ENCODE measurements around the gene PPP1R26.
"Not testable (repeated sequence)": the region's sequence is repeated elsewhere in the genome, so short reads cannot be mapped to it uniquely, and the experiment has no call there.

Gene PPP1R26, protein sequence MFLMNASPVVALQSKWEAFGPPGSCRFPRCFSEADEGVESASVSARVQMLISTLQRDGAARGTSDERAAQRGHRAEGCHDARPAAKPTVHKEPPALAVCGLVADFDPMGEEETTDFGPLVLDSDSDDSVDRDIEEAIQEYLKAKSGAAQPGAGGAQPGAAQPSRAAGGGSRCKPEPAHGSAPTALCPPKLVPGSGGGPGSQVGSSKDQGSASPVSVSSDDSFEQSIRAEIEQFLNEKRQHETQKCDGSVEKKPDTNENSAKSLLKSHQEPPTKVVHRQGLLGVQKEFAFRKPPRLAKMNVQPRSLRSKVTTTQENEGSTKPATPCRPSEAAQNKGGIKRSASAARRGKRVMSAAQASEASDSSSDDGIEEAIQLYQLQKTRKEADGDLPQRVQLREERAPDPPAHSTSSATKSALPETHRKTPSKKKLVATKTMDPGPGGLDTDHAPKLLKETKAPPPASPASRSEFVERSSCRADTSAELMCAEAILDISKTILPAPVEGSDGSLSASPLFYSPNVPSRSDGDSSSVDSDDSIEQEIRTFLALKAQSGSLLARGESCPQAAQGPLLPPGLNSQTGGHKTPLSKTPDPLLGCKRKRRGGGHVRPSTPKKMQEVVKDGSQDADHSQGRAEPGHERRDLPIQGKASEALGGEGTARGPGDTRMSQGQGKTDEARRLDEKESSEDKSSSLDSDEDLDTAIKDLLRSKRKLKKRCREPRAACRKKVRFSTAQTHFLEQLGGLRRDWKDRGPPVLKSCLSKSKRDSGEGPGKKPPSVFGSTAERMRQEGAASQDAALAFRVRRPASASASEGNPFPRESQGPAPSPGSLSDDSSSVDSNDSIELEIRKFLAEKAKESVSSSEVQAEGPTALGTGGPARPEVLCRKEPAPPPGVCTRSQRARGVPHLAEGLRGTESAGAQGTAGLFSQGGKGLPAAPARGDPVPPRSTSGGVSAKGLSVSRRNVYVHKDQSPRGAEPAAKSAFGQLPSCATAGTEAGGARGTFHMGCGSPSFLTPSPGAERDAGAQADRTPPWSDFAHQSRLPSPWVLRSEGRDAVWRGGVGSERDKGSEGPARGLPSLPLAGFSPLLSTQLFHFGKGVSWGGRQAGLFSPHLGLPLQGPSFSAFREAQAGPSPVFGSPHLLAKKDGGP (N-terminal part only)

DNA sequence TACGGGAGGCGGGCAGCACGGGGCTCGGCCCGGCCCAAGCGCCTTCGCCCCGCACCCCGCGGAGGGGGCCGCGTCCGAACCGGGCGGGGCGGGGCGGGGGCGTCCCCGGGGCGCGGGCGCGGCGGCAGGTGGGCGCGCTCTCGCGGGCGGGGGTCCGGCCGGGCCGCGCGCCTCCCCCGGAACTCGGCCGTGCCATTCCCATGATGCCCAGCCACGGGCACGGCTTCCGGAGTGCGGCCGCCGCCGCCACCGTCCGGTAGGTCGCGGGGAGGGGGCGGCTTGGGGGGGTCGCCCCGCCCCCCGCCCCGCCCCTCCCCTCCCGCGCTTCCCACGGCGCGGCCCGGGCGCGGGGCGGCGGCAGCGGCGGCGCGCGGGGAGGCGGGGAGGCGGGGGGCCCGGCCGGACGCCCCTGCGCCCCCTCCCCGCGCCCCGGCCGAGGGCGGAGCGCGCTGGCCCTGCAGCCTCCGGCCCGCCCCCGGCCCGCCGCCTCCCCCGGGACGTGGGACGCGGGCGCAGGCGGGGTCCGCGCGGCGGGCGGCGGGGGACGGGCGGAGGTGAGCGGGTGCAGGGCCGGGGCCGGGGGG lies at the start of gene PPP1R26:
Gene PPP1R26 (plus strand): TSS at position 314 of the 584 bp plus-strand sequence. CDS start 4,729 bp downstream, outside the sequence.
- DNase-seq (ENCODE audit: low spot score in 2 of 2): peak in 1 of 2 experiments; percentile 61
- Histone ChIP-seq H3K4me1 (peaks cover 6% of the 10 kb centered on the region), H3K4me3 (peak within 1 kb of the TSS; percentile 82), H3K9me3 (no peaks in the 10 kb centered on the region), H3K27me3 (ENCODE audit: low read depth) (no peaks in the 10 kb centered on the region), H3K36me3 (replicated peaks) (peaks cover 13% of the 10 kb centered on the region)
- in situ Hi-C loops (cut with MboI; ENCODE audit: low sequenced_read_pairs): no loop called here

DNA sequence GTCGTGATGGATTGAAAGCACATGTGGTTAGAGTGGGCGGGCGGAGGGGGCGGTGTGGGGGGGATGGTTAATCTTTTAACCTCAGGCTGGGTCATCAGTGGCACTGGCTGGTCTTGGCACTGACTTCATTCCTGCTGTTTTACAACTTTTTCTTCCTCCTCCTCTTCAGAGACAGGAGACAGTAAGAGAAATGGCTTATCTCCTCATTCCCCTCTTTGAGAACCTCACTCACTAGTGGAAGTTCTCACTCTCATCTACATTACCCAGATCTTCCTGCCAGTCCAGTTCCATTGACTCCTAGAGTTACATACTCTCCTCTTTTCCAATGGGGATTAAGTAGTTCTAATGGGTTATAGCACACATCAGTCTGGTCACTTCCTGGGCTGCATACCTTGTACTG lies 42.3 kb upstream of the PPP1R26 start:
- in situ Hi-C loops (cut with MboI; ENCODE audit: low sequenced_read_pairs): no loop called here
- Histone ChIP-seq H3K27me3 (ENCODE audit: low read depth) (no peaks in the 10 kb centered on the region; the same call in 1 of the 2 replicates), H3K9me3 (no peaks in the 10 kb centered on the region), H3K4me1 (no peaks in the 10 kb centered on the region), H3K36me3 (replicated peaks) (no peaks in the 10 kb centered on the region), H3K4me3 (no peak overlapping the region)
- no peak for DNase-seq (ENCODE audit: low spot score in 2 of 2)

DNA sequence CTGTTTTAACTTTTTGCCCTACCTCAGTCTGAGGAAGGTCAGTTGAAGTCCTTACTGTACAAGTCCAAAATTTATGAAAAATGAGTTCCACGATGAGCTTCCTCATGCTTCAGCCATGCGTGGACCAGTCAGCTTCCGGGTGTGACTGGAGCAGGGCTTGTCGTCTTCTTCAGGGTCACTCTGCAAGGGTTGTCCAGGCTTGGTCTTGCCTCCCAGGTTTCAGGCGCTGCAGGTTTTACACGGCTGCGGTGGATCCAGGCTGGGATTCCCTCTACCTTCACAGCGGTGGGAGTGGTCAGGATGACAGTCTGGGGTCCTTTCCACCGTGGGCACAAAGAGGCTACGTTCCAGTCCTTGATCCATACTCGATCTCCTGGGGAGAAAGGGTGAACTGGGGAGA lies 41.9 kb upstream of the PPP1R26 start:
- H3K36me3 ChIP-seq (replicated peaks); H3K27me3 ChIP-seq (ENCODE audit: low read depth); H3K4me3 ChIP-seq; DNase-seq (ENCODE audit: low spot score in 2 of 2); H3K4me1 ChIP-seq; H3K9me3 ChIP-seq; in situ Hi-C loops (cut with MboI; ENCODE audit: low sequenced_read_pairs): not testable (repeated sequence)

DNA sequence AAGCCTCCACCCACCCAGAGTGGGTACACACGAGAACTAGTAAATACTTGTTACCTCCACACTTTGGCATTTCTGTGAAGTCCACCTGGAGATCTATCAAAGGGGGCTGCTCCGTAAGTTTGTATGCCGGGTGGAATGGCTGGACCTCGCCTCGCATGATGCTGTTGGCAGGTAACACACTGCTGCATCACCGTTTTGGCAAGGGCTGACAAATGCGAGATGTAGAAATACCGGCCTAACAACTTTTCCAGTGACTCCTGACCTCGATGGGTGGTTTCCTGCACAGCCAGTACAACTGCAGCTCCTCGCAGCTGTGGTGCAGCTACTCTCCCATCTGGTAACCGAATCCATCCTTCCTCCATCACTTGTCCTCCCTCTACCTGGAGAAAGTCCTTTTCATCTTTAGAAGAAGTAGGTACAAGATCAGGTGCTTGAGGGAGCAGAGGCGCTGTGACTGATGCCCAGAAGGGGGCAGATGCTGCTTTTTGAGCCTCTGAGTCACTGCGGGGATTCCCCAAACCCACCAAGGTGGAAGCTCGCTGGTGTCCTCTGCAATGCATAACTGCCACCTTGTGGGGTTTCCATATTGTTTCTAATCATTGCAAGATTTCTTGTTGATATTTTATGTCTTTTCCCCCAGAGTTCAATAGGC lies 40.9 kb upstream of the PPP1R26 start:
- H3K27me3 ChIP-seq (ENCODE audit: low read depth); DNase-seq (ENCODE audit: low spot score in 2 of 2); H3K36me3 ChIP-seq (replicated peaks); H3K4me3 ChIP-seq; H3K9me3 ChIP-seq; H3K4me1 ChIP-seq; in situ Hi-C loops (cut with MboI; ENCODE audit: low sequenced_read_pairs): not testable (repeated sequence)

DNA sequence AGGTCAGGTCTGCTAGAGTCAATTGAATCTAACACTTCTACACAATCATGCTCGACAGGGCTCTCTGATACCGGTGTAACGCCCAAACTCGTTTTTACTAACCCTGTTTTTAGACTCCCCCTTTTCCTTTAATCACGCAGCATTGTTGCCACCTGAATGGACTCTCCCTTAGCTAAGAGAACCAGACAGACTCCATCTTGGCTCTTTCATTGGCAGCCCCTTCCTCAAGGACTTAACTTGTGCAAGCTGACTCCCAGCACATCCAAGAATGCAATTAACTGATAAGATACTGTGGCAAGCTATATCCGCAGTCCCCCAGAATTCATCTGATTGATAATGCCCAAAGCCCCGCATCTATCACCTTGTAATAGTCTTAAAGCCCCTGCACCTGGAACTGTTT lies 40.1 kb upstream of the PPP1R26 start:
- H3K4me3 ChIP-seq; H3K9me3 ChIP-seq; H3K27me3 ChIP-seq (ENCODE audit: low read depth); H3K4me1 ChIP-seq; H3K36me3 ChIP-seq (replicated peaks); DNase-seq (ENCODE audit: low spot score in 2 of 2); in situ Hi-C loops (cut with MboI; ENCODE audit: low sequenced_read_pairs): not testable (repeated sequence)

DNA sequence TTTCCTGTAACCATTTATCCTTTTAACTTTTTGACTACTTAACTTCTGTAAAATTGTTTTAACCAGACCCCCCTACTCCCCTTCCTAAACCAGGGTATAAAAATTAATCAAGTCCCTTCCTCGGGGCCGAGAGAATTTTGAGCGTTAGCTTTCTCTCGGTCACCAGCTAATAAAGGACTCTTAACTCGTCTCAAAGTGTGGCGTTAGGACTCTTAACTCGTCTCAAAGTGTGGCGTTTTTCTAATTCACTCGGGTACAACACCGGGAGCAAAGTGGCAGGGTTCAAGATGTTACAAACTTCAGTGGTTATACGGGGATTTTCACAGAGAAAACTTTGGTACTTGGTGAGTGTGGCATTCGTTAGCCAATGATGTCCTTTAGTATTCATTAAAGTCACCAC lies 39.7 kb upstream of the PPP1R26 start:
- Histone ChIP-seq H3K9me3 (no peaks in the 10 kb centered on the region), H3K4me3 (no peak overlapping the region), H3K4me1 (no peaks in the 10 kb centered on the region), H3K27me3 (ENCODE audit: low read depth) (no peaks in the 10 kb centered on the region; the same call in 1 of the 2 replicates), H3K36me3 (replicated peaks) (no peaks in the 10 kb centered on the region)
- no peak for DNase-seq (ENCODE audit: low spot score in 2 of 2)
- in situ Hi-C loops (cut with MboI; ENCODE audit: low sequenced_read_pairs): no loop called here

DNA sequence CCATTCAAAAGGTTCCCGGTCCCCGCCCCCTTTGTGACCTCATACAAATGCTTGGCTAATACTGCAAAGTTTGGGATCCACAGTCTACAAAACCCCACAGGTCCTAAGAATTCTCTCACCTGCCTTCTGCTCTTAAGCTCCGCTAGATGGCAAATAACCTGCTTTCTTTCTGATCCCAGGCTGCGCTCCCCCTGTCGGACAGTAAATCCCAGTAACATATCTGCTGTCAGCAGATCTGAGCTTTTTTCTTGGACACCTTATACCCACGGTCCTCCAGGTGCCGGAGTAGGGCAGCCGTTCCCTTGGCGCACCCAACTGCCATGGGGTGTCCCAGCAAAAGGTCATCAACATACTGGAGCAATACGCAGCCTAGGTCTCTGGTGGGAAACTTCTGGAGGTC lies 39.0 kb upstream of the PPP1R26 start:
- no peaks in the 10 kb centered on the region for H3K36me3 ChIP-seq (replicated peaks)
- no peaks in the 10 kb centered on the region; the same call in 1 of the 2 replicates for H3K27me3 ChIP-seq (ENCODE audit: low read depth)
- no peak overlapping the region for H3K4me3 ChIP-seq
- H3K4me1 ChIP-seq: no peaks in the 10 kb centered on the region
- H3K9me3 ChIP-seq: no peaks in the 10 kb centered on the region
- DNase-seq (ENCODE audit: low spot score in 2 of 2): no peak
- in situ Hi-C loops (cut with MboI; ENCODE audit: low sequenced_read_pairs): no loop called here

DNA sequence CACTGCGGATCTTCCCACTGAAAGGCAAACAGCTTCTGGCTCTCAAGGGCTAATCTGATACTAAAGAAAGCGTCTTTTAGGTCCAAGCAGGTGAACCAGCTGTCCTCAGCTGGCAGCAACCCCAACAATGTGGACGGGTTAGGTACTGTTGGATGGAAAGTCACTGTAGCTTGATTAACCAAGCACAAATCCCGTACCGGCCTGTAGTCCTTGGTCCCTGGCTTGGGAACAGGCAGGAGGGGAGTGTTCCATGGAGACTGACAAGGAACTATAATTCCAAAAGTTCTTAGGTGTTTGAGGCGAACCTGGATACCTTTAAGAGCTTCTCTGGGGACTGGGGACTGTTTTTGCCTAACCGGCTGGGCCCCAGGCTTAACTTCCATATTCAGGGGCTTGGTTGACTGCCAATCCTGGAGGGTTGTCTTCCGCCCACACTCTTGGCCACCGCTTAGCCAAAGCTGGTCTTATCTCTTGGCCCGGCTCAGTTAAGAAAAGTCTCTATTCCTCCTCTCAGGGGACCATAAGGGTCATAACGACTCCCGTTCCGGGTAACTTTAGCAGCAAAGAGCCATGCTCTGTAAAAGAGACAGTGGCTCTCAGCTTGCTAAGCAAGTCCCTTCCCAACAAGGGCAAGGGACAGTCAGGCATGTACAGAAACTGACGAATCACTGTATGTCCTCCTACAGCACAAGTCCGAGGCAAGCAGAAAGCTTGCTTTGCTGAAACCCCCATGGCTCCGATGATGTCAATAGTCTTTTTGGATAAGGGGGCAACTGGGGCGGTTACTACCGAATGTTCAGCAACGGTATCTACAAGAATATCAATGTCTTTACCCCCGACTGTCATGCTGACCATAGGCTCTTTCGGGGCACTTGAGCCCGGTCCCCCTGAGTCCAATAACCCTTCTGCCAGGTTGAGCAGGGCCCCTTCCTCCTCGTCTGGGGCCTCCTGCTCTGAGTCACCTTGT lies 38.2 kb upstream of the PPP1R26 start:
- H3K4me3 ChIP-seq; H3K4me1 ChIP-seq; H3K27me3 ChIP-seq (ENCODE audit: low read depth); H3K9me3 ChIP-seq; H3K36me3 ChIP-seq (replicated peaks); DNase-seq (ENCODE audit: low spot score in 2 of 2); in situ Hi-C loops (cut with MboI; ENCODE audit: low sequenced_read_pairs): not testable (repeated sequence)

DNA sequence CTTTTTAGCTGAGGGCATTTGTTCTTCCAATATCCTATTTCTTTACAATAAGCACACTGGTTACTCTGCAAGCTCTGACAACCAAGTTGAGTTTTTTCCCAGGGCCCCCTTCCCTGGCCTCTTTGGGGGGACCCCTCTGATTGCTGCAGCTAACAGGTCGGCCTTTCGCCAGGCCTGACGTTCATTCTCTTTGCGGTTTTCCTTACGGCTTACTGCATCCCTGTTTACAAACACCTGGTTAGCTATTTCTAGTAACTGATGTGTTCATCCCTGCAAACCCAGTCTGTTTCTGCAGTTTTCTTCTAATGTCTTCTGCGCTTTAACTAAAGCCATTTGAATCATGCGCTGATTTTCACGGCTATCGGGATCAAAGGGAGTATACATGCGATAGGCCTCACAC lies 37.5 kb upstream of the PPP1R26 start:
- Histone ChIP-seq H3K9me3 (no peaks in the 10 kb centered on the region), H3K4me1 (no peaks in the 10 kb centered on the region), H3K27me3 (ENCODE audit: low read depth) (no peaks in the 10 kb centered on the region; the same call in 1 of the 2 replicates), H3K4me3 (no peak overlapping the region), H3K36me3 (replicated peaks) (no peaks in the 10 kb centered on the region)
- DNase-seq (ENCODE audit: low spot score in 2 of 2): no peak
- in situ Hi-C loops (cut with MboI; ENCODE audit: low sequenced_read_pairs): no loop called here

DNA sequence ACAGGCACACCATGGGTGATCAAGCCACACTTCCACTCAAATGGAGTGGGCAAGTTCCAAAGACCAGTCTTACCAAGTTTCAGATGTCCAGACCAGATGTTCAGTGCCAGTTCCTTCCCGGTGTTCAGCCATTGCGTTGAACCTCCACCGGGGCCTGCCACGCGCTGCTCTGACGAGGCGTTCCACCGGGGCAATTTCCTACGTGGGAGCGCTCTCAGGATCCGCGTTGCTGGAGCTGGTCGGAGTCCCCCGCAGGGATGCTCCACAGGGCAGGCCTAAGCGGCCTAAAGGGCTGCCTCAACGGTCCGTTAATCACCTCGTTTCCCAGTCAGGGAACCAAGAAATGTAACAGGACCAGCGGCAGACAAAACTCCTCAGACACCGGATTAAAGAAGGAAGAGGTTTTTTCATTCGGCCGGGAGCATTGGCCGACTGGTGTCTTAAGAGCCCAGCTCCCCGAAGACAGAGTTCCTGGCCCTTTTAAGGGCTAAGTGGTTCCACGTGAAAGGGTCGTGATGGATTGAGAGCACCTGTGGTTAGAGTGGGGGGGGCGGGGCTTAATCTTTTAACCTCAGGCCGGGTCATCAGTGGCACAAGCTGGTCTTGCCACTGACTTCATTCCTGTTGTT lies 35.7 kb upstream of the PPP1R26 start:
- H3K9me3 ChIP-seq: no peaks in the 10 kb centered on the region
- in situ Hi-C loops (cut with MboI; ENCODE audit: low sequenced_read_pairs): no loop called here
- no peak overlapping the region for H3K4me3 ChIP-seq
- H3K4me1 ChIP-seq: no peaks in the 10 kb centered on the region
- no peak for DNase-seq (ENCODE audit: low spot score in 2 of 2)
- H3K36me3 ChIP-seq (replicated peaks): no peaks in the 10 kb centered on the region
- H3K27me3 ChIP-seq (ENCODE audit: low read depth): no peaks in the 10 kb centered on the region; the same call in 1 of the 2 replicates

DNA sequence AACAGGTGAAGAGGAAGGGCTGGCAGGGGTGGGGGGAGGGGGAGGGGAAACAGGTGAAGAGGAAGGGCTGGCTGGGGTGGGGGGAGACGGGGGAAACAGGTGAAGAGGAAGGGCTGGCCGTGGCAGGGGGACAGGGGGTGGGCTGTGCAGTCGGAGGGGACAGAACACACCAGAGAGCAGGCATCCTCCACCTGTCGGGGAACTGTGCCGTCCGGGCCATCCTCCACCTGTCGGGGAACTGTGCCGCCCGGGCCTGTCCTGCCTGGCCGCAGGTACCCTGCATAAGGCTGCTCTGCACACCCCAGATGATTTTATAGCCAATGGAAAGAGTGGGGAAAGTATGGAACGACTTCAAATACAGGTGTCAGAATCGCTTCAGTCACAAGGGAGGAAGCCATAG lies 32.5 kb upstream of the PPP1R26 start:
- no peak for DNase-seq (ENCODE audit: low spot score in 2 of 2)
- Histone ChIP-seq H3K9me3 (no peaks in the 10 kb centered on the region), H3K27me3 (ENCODE audit: low read depth) (peaks cover 2% of the 10 kb centered on the region; the same call in 1 of the 2 replicates), H3K36me3 (replicated peaks) (no peaks in the 10 kb centered on the region), H3K4me1 (no peaks in the 10 kb centered on the region), H3K4me3 (no peak overlapping the region)
- in situ Hi-C loops (cut with MboI; ENCODE audit: low sequenced_read_pairs): no loop called here

DNA sequence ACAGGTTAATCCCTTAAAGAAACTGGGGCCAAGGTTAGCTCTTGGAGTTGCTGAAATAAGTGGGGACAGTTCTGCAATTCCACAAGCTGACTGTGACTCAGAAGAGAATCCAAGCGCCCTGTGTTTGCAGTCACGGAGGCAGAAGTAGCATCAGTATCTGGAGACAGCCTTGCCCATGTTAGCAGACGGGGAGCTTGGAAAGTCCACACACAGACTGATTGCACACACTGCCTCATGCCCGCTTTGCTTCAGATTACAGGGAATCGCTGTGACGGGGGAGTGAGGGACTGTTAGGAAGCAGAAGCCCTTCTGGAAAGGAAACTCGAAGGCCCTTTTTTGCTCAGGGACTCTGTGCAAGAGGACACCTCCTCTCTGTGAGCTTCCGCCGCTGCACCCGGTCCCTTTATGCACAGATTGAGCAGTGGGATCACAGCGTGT lies 30.9 kb upstream of the PPP1R26 start:
- Histone ChIP-seq H3K9me3 (no peaks in the 10 kb centered on the region), H3K36me3 (replicated peaks) (no peaks in the 10 kb centered on the region), H3K4me3 (no peak overlapping the region), H3K27me3 (ENCODE audit: low read depth) (0 out of 2 replicates have a peak, but pooled peaks cover 2% of the 10 kb centered on the region), H3K4me1 (no peaks in the 10 kb centered on the region)
- in situ Hi-C loops (cut with MboI; ENCODE audit: low sequenced_read_pairs): no loop called here
- no peak for DNase-seq (ENCODE audit: low spot score in 2 of 2)

Measured in HAP-1 (cell line).